ENCODE data around the gene CLEC10A.
"Not testable (repeated sequence)": the region's sequence is repeated elsewhere in the genome, so short reads cannot be mapped to it uniquely, and the experiment has no call there.

DNA sequence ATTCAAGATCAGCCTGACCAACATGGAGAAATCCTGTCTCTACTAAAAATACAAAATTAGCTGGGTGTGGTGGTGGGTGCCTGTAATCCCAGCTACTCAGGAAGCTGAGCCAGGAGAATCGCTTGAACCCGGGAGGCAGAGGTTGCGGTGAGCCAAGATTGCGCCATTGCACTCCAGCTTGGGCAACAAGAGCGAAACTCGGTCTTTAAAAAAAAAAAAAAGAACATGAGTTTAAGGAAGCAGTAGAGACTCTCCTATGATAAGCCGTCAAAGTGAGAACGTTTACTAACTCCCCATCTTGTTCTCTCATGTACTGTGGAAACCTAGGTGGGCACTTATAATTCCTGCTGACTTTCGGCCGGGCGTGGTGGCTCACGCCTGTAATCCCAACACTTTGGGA is 40.6 kb upstream of the CLEC10A start:
- not testable (repeated sequence) for TF ChIP-seq PPARA (CRISPR knock-in tag; IDR thresholded peaks at IDR 0.05; ENCODE audit: borderline replicate concordance); ZNF565 (CRISPR knock-in tag; conservative IDR thresholded peaks at IDR 0.05; ENCODE audit: low read depth); TOX (CRISPR knock-in tag; IDR thresholded peaks at IDR 0.05; ENCODE audit: borderline replicate concordance); BACH2 (CRISPR knock-in tag; IDR thresholded peaks at IDR 0.05; ENCODE audit: borderline replicate concordance); ZFP3 (CRISPR knock-in tag; IDR thresholded peaks at IDR 0.05)
- TF ChIP-seq, protein P1, sequence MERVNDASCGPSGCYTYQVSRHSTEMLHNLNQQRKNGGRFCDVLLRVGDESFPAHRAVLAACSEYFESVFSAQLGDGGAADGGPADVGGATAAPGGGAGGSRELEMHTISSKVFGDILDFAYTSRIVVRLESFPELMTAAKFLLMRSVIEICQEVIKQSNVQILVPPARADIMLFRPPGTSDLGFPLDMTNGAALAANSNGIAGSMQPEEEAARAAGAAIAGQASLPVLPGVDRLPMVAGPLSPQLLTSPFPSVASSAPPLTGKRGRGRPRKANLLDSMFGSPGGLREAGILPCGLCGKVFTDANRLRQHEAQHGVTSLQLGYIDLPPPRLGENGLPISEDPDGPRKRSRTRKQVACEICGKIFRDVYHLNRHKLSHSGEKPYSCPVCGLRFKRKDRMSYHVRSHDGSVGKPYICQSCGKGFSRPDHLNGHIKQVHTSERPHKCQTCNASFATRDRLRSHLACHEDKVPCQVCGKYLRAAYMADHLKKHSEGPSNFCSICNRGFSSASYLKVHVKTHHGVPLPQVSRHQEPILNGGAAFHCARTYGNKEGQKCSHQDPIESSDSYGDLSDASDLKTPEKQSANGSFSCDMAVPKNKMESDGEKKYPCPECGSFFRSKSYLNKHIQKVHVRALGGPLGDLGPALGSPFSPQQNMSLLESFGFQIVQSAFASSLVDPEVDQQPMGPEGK (CRISPR knock-in tag; IDR thresholded peaks at IDR 0.05; ENCODE audit: borderline replicate concordance): not testable (repeated sequence)
- TF ChIP-seq, protein P2, sequence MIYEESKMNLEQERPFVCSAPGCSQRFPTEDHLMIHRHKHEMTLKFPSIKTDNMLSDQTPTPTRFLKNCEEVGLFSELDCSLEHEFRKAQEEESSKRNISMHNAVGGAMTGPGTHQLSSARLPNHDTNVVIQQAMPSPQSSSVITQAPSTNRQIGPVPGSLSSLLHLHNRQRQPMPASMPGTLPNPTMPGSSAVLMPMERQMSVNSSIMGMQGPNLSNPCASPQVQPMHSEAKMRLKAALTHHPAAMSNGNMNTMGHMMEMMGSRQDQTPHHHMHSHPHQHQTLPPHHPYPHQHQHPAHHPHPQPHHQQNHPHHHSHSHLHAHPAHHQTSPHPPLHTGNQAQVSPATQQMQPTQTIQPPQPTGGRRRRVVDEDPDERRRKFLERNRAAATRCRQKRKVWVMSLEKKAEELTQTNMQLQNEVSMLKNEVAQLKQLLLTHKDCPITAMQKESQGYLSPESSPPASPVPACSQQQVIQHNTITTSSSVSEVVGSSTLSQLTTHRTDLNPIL (CRISPR knock-in tag; IDR thresholded peaks at IDR 0.05; ENCODE audit: low read depth): not testable (repeated sequence)
- TF ChIP-seq, protein P3, sequence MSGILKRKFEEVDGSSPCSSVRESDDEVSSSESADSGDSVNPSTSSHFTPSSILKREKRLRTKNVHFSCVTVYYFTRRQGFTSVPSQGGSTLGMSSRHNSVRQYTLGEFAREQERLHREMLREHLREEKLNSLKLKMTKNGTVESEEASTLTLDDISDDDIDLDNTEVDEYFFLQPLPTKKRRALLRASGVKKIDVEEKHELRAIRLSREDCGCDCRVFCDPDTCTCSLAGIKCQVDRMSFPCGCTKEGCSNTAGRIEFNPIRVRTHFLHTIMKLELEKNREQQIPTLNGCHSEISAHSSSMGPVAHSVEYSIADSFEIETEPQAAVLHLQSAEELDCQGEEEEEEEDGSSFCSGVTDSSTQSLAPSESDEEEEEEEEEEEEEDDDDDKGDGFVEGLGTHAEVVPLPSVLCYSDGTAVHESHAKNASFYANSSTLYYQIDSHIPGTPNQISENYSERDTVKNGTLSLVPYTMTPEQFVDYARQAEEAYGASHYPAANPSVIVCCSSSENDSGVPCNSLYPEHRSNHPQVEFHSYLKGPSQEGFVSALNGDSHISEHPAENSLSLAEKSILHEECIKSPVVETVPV (CRISPR knock-in tag; IDR thresholded peaks at IDR 0.05): not testable (repeated sequence)

Measured in SK-N-SH treated with all-trans-retinoic acid at 6 μM for 48 hours (cell line).